ENCODE data around the gene LAT. TPM values are rescaled to one million over a fixed set of nuclear protein-coding genes. Genes with fewer than 3 reads are reported as not detected.

The LAT gene
- total RNA-seq, 2 experiments from 2014 or later = 17.5 to 19.8 TPM

DNA sequence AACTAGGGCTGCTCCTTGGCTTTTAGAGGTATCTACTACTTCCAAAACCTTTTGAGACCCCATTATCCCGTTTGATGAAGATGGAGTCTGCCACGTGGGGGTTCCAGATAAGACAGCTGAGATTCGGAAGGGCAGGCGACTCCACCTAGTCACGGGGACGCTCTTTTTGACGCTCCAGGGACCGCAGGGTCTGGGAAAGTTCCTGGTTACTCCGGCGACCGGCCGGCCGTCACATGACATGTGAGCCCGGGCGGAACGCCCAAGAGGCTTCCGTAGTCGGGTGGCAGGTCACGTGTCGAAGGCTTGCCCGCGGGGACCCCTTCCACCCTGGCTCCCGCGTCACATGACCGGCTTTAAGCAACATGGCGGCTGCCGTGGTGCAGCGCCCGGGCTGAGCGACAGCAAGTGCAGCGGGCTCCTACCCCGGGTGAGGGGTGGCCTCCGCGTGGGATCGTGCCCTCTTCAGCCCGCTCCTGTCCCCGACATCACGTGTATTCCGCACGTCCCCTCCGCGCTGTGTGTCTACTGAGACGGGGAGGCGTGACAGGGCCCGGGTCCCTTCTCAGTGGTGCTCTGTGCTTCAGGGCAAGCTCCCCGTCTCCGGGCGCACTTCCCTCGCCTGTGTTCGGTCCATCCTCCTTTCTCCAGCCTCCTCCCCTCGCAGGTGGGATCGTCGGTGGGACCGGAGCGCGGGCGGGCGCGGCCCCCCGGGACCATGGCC is 10.3 kb upstream of the LAT start, which contains the start of gene SPNS1:
Gene SPNS1 (plus strand): TSS at position 342 of the 721 bp plus-strand sequence. CDS start 374 bp downstream, at position 716.
- Histone ChIP-seq H3K4me1 (ENCODE audit: insufficient read depth, low read length, poor library complexity, severe bottlenecking) (peaks cover 15% of the 10 kb centered on the region), H3K4me2 (ENCODE audit: low read length) (peak within 1 kb of the TSS; percentile 98), H4K20me1 (ENCODE audit: insufficient read depth, low read length) (no peaks in the 10 kb centered on the region), H2AFZ (ENCODE audit: low read length) (peak within 1 kb of the TSS; percentile 90), H3K4me3 (ENCODE audit: low read depth, low read length, poor library complexity, severe bottlenecking) (peak within 1 kb of the TSS; percentile 88), H3K27ac (ENCODE audit: low read depth, low read length, poor library complexity, severe bottlenecking) (peak within 1 kb of the TSS; percentile 39), H3K36me3 (ENCODE audit: insufficient read depth, low read length) (peaks cover 4% of the 10 kb centered on the region; the same call in 1 of the 2 replicates), H3K9me2 (ENCODE audit: insufficient read depth, low read length) (no peaks in the 10 kb centered on the region), H3K9me3 (ENCODE audit: low read length) (no peaks in the 10 kb centered on the region), H3K79me2 (ENCODE audit: insufficient read depth, low read depth, low read length) (peaks cover 4% of the 10 kb centered on the region; the same call in 1 of the 2 replicates)
- intact Hi-C loops (cut with micrococcal nuclease; ENCODE audit: unreplicated experiment) = loop anchor here (1.0 kb wide), 1 partner anchor 44 kb away; no protein-coding TSS in a partner anchor
- no TSS peak for BruUV-seq (replicated peaks)
- POLR2A ChIA-PET = interaction anchor here (0.6 to 1.3 kb wide), 4 partner anchors 10 to 121 kb away, joined by 3 to 6 read pairs (median 4); partner anchors contain the start of gene LAT
- CTCF ChIA-PET (ENCODE audit: unreplicated experiment) = interaction anchor here (0.8 to 1.7 kb wide), 3 partner anchors 9 to 16 kb away, joined by 3 to 5 read pairs (median 4); partner anchors contain the start of gene LAT
- peak; percentile 97 for DNase-seq (ENCODE audit: low spot score)
- TF ChIP-seq EZH2phosphoT487 (IDR thresholded peaks at IDR 0.05; ENCODE audit: borderline replicate concordance, low read depth, low read length) = no peak
- TF ChIP-seq, protein P1, sequence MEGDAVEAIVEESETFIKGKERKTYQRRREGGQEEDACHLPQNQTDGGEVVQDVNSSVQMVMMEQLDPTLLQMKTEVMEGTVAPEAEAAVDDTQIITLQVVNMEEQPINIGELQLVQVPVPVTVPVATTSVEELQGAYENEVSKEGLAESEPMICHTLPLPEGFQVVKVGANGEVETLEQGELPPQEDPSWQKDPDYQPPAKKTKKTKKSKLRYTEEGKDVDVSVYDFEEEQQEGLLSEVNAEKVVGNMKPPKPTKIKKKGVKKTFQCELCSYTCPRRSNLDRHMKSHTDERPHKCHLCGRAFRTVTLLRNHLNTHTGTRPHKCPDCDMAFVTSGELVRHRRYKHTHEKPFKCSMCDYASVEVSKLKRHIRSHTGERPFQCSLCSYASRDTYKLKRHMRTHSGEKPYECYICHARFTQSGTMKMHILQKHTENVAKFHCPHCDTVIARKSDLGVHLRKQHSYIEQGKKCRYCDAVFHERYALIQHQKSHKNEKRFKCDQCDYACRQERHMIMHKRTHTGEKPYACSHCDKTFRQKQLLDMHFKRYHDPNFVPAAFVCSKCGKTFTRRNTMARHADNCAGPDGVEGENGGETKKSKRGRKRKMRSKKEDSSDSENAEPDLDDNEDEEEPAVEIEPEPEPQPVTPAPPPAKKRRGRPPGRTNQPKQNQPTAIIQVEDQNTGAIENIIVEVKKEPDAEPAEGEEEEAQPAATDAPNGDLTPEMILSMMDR (conservative IDR thresholded peaks at IDR 0.05; ENCODE audit: low read length) = no peak

DNA sequence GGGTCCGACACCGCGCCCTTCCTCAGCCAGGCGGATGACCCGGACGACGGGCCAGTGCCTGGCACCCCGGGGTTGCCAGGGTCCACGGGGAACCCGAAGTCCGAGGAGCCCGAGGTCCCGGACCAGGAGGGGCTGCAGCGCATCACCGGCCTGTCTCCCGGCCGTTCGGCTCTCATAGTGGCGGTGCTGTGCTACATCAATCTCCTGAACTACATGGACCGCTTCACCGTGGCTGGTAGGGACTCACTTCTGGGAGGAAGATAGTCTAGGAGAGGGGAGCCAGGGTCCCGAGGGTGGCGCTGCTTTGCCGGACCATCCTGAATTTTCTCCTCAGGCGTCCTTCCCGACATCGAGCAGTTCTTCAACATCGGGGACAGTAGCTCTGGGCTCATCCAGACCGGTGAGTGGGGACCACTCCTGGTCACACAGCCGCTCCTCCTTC is 9.7 kb upstream of the LAT start:
- Histone ChIP-seq H3K4me1 (ENCODE audit: insufficient read depth, low read length, poor library complexity, severe bottlenecking) (peaks cover 15% of the 10 kb centered on the region), H3K9me3 (ENCODE audit: low read length) (no peaks in the 10 kb centered on the region), H3K4me2 (ENCODE audit: low read length) (peak overlapping the region; percentile 98), H4K20me1 (ENCODE audit: insufficient read depth, low read length) (no peaks in the 10 kb centered on the region), H3K36me3 (ENCODE audit: insufficient read depth, low read length) (peaks cover 4% of the 10 kb centered on the region), H3K79me2 (ENCODE audit: insufficient read depth, low read depth, low read length) (peaks cover 4% of the 10 kb centered on the region; the same call in 1 of the 2 replicates), H3K9me2 (ENCODE audit: insufficient read depth, low read length) (no peaks in the 10 kb centered on the region), H2AFZ (ENCODE audit: low read length) (peak overlapping the region; percentile 90; the same call in 1 of the 2 replicates), H3K27ac (ENCODE audit: low read depth, low read length, poor library complexity, severe bottlenecking) (no peak overlapping the region), H3K4me3 (ENCODE audit: low read depth, low read length, poor library complexity, severe bottlenecking) (peak overlapping the region; percentile 88)
- BruUV-seq (replicated peaks) = no TSS peak
- intact Hi-C loops (cut with micrococcal nuclease; ENCODE audit: unreplicated experiment) = no loop called here
- DNase-seq (ENCODE audit: low spot score) = no peak
- ChIA-PET POLR2A (no interaction called here), CTCF (ENCODE audit: unreplicated experiment) (interaction anchor here (0.6 to 1.7 kb wide), 2 partner anchors 8 to 10 kb away, joined by 3 to 4 read pairs; partner anchors contain the start of gene LAT)
- TF ChIP-seq EZH2phosphoT487 (IDR thresholded peaks at IDR 0.05; ENCODE audit: borderline replicate concordance, low read depth, low read length) = no peak
- TF ChIP-seq, protein P1 (conservative IDR thresholded peaks at IDR 0.05; ENCODE audit: low read length) = no peak

All from OCI-LY7 (cell line).